ENCODE data around the gene RBMX. TPM values are rescaled to one million over a fixed set of nuclear protein-coding genes. Genes with fewer than 3 reads are reported as not detected.

The RBMX gene
- total and polyA plus RNA-seq, 9 donors = 192 to 444 (median 308) TPM

- Histone ChIP-seq H3K4me1 (ENCODE audit: insufficient read depth) (no peaks in the 10 kb centered on the region), H3K36me3 (no peaks in the 10 kb centered on the region), H3K27me3 (no peaks in the 10 kb centered on the region), H3K4me3 (peak overlapping the region; percentile 12), H3K9me3 (no peaks in the 10 kb centered on the region), H3K27ac (no peak overlapping the region)
- 34 to 56% (median 40%) methylated on average over 3 of the region's 3 CpGs for WGBS, 3 donors
- DNase-seq = no peak
- intact Hi-C loops (cut with DNase I) = no loop called here
- TF ChIP-seq POLR2A (IDR thresholded peaks at IDR 0.05) (no peak), CTCF (IDR thresholded peaks at IDR 0.05) (no peak), EP300 (IDR thresholded peaks at IDR 0.05) (no peak)
These were observed 30.7 kb upstream of the RBMX start for GRCh38 chrX:136911253-136911652.

- Histone ChIP-seq H3K4me1 (ENCODE audit: insufficient read depth) (no peaks in the 10 kb centered on the region), H3K27me3 (no peaks in the 10 kb centered on the region), H3K4me3 (peak overlapping the region; percentile 27), H3K9me3 (no peaks in the 10 kb centered on the region), H3K36me3 (no peaks in the 10 kb centered on the region), H3K27ac (peak overlapping the region in 1 of 2 donors; percentile 86)
- intact Hi-C loops (cut with DNase I) = no loop called here
- DNase-seq = no peak
- 27 to 43% (median 33%) methylated on average over 4 of the region's 4 CpGs for WGBS, 3 donors
- no peak for TF ChIP-seq POLR2A (IDR thresholded peaks at IDR 0.05)
- no peak for TF ChIP-seq EP300 (IDR thresholded peaks at IDR 0.05)
- TF ChIP-seq CTCF (IDR thresholded peaks at IDR 0.05) = no peak
These were observed 30.1 kb upstream of the RBMX start for GRCh38 chrX:136910565-136911035.

DNA sequence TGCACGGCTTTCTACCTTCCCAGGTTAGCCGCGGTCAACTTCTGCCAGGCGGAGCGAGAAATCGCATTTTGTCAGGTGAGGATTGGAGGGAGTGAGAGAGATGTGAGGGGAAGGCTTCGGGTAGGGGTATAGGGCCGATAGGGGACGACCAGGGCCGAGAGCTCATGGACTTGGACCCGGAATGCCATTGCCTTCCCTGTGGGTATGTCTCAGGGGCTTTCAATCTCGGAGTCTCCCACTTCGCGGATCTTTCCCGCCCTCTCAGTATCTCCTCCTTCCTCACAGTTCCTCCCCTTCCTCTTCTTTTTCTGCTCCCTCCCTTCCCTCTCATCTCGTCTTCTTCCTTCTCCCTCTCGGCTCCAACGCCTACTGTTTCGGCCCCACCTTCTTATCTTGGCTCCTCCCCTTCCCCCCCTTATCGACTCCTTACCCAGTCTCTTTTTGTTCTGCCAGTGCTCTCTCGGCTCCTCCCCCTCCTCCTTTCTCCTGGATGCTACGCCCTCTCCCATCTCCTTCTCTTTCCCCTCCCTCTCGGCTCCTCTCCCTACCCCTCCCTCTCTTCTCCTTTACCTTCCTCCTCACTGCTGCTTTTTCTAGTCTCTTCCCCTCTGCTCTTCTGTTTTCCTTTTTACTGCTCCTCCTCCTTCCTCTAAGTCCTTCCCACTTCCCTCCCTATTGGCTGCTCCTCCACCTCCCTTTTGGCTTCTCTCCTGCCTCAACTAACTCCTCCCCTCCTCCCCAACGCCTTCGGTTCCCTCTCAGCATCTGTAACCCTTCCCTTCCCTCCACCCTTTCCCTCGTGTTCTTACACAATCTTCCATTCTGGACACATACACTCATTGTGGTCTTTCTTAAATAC is 29.4 kb upstream of the RBMX start:
- TF ChIP-seq EP300 (IDR thresholded peaks at IDR 0.05) = no peak
- no peak for TF ChIP-seq CTCF (IDR thresholded peaks at IDR 0.05)
- TF ChIP-seq POLR2A (IDR thresholded peaks at IDR 0.05) = peak; percentile 63
- H3K36me3 ChIP-seq = no peaks in the 10 kb centered on the region
- intact Hi-C loops (cut with DNase I) = no loop called here

DNA sequence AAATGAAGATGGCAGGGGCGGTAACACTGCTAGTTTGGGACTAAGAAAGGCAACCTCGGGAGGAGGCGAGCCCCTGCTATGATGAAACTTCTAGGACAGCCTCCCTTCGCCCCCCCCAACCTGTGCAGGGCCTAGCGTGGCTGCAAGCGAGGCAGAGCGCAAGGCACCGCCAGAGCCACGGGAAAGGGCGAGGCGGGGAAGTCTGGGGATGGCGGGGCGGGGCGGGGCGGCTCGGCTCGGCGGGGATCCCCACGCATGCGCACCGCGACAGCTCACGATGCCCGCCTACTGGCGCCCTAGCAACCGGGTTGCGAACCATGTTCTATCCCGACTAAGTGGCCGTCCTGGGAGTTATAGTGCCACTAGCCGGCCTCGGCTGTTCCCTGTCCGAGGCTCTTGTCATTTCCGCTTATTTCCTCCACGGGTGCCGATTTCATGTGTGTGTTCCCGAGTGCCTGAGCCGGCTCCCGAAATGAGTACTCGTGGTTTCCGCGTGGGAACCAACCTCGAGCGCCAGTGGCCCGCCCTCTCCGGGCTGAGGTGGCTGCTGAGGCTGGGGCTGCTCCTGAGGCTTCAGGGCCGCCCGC is 28.7 kb upstream of the RBMX start:
- no peaks in the 10 kb centered on the region for H3K27me3 ChIP-seq
- H3K27ac ChIP-seq = peak overlapping the region; percentile 76 to 86
- no peaks in the 10 kb centered on the region for H3K4me1 ChIP-seq (ENCODE audit: insufficient read depth)
- DNase-seq = peak; percentile 80 to 87 (median 84)
- intact Hi-C loops (cut with DNase I) = no loop called here
- no peak for TF ChIP-seq POLR2A (IDR thresholded peaks at IDR 0.05)
- no peak for TF ChIP-seq EP300 (IDR thresholded peaks at IDR 0.05)
- no peak for TF ChIP-seq CTCF (IDR thresholded peaks at IDR 0.05)
- 25 to 45% (median 32%) methylated on average over 30 to 47 of the region's 47 CpGs for WGBS, 3 donors
- H3K9me3 ChIP-seq = no peaks in the 10 kb centered on the region
- H3K4me3 ChIP-seq = peak overlapping the region; percentile 53
- no peaks in the 10 kb centered on the region for H3K36me3 ChIP-seq

More for the DNA sequence above, 29.4 kb upstream of the RBMX start:
- WGBS, 3 donors = 30 to 44% (median 35%) methylated on average over 26 of the region's 26 CpGs
- DNase-seq = peak; percentile 82 to 92 (median 85)
- Histone ChIP-seq H3K4me1 (ENCODE audit: insufficient read depth) (no peaks in the 10 kb centered on the region), H3K27me3 (no peaks in the 10 kb centered on the region), H3K4me3 (peak overlapping the region; percentile 53), H3K9me3 (no peaks in the 10 kb centered on the region), H3K27ac (peak overlapping the region; percentile 76 to 86)

All from ovary (tissue), 9 donors.